ENCODE data around the gene MYH16.
"Not testable (repeated sequence)": the region's sequence is repeated elsewhere in the genome, so short reads cannot be mapped to it uniquely, and the experiment has no call there.

Gene MYH16

GRCh38 chr7:99272476-99273045, at the start of gene MYH16:
Gene MYH16, plus strand, starts transcription at chr7:99272839.
- DNase-seq (ENCODE audit: low spot score) = no peak

DNA sequence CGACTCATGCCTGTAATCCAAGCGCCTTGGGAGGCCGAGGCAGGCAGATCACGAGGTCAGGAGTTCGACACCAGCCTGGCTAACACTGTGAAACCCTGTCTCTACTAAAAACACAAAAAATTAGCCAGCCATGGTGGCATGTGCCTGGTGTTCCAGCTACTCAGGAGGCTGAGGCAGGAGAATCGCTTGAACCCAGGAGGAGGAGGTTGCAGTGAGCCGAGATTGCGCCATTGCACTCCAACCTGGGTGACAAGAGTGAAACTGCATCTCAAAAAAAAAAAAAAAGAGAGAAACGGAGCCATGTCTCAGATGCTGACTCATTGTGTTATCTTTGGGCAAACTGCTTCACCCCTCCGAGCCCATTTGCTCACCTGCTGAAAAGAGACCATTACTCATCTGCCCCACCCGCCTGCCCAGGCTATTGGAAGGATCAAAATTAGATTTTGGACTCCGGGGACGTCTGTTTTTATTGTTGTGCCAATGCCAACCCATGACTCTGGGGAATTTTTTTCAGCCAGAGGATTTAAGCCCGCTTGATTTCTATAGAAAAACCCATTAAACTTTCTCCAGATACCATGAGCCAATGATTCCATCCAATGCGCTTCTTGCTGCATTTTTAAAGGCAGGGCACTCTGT, 48.3 kb upstream of the MYH16 start:
- DNase-seq (ENCODE audit: low spot score) = not testable (repeated sequence)

GRCh38 chr7:99224899-99225265, 47.8 kb upstream of the MYH16 start:
- DNase-seq (ENCODE audit: low spot score) = no peak

DNA sequence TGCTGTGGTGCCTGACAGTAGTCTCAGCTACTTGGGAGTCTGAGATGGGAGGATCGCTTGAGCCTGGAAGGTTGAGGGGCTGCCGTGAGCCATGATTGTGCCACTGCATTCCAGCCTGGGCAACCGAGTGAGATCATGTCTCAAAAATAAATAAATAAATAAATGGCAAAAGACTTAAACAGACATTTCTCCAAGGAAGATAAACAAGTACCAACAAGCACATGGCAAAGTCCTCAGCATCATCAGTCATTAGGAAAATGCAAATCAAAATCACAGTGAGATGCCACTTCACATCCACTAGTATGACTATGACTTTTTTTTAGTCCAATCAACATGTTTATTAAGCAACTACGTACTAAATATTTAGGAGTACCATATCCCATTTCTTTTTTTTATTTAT, 43.4 kb upstream of the MYH16 start:
- DNase-seq (ENCODE audit: low spot score) = no peak

DNA sequence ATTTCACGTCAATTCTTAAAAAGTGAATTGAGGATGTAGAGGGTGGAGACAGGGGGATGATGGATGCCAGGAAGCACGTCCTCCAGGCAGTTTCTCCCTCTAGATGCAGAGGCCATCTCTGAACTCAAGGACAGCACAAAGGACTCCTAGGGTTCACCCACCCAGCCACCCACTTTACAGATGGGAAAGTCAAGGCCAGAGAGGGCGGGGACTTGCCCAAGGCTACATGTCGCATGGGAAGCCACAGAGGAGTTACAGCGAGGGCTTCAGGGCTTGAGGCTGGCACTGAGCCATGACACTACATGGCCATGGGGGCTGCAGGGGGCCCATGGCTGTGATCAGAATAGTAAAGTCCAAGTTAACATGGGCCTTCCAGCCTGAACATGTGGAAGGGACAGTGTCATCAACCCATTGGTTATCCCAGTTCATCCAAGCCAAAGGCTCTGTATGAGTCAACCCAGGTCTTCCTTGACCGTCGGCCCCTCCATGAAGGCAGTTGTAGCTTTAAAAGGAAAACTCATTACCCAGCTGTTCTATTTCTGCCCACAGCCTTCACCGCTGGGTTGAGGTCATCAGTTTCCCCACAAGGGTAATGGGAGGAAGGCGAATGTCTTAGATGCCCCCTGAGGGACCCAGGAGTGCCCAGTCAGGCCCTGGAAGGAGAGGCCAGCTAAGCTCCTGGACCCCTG, 40.4 kb upstream of the MYH16 start:
- DNase-seq (ENCODE audit: low spot score) = peak; percentile 3

DNA sequence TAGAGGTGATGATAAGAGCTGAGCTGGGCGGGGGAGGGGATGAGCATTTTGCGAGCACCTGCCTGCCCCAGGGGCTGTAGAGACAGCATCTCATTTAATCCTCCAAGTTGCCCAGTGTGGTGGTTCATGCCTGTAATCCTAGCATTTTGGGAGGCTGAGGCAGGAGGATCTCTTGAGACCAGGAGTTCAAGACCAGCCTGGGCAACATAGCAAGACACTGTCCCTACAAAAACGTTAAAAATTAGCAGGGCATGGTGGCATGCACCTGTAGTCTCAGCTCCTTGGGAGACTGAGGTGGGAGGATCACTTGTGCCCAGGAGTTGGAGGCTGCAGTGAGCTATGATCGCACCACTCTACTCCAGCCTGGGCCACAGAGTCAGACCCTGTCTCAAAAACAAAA, 39.7 kb upstream of the MYH16 start:
- DNase-seq (ENCODE audit: low spot score) = not testable (repeated sequence)

GRCh38 chr7:99234185-99234584, 38.5 kb upstream of the MYH16 start:
- no peak for DNase-seq (ENCODE audit: low spot score)

GRCh38 chr7:99235925-99236324, 36.7 kb upstream of the MYH16 start:
- no peak for DNase-seq (ENCODE audit: low spot score)

DNA sequence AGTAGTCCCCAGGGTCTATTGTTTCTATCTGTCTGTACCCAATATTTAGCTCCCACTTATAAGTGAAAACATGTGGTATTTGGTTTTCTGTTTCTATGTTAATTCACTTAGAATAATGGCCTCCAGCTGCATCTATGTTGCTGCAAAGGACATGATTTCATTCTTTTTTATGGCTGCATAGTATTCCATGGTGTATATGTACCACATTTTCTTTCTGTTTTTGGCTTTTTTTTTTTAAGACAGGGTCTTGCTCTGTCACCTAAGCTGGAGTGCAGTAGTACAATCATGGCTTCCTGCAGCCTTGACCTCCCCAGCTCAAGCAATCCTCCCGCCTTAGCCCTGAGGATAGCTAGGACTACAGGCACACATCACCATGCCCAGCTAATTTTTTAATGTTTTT, 34.8 kb upstream of the MYH16 start:
- DNase-seq (ENCODE audit: low spot score) = not testable (repeated sequence)

DNA sequence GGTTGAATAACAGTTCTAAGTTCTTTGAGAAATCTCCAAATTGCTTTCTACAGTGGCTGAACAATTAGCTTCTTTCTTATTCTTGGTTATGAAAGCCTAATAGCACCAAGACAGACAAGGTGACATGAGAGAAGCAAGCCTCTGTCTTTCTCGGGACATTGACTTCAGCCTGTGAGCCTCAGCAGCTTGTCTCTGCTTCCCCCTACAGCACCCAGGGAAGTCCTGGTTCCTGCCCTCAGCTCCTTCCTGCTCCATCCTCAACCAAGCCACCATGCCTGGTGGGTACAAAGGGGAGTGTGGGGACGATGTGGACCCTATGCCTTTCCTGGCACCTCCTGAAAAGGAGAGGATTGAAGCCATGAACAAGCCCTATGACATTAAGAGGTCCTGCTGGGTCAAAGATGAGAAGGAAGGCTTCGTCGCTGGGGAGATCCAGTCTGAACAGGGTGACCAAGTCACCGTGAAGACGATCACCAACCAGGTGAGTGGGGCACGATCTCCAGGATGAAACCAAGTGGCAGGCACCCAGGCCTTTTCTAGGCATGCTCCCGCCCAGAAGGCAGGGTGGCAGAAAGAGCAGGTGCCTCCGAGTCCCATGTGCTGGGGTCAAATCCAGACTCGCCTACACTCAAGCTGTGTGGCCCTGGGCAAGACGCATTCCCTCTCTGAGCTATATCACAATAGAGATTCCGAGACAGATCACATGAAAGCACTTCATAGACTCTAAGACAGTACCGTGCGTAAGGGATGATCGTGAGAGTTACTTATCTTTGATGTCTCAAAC, 33.9 kb upstream of the MYH16 start:
- no peak for DNase-seq (ENCODE audit: low spot score)

DNA sequence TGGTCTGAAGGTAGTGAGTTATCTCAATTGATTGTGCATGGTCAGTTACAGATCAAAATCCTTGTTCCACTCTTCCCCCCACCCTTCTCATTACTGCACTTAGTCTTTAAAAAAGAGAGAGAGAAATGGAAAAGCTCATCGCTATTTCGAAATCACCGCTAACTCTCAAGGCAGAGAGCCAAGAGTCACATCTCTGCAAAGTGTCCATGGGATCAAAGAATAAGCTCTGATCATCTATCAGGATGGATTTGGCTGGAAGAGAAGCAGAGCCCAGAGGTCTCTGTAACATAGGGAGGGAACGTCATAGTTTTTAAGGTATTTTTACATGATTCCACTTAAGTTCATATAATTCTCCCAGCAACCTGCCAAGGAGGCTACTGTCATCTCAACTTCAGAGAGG, 30.0 kb upstream of the MYH16 start:
- no peak for DNase-seq (ENCODE audit: low spot score)

GRCh38 chr7:99243751-99244337, 28.8 kb upstream of the MYH16 start:
- no peak for DNase-seq (ENCODE audit: low spot score)

- peak; percentile 48 for DNase-seq (ENCODE audit: low spot score)
Measured at GRCh38 chr7:99244939-99245338, 27.7 kb upstream of the MYH16 start.

GRCh38 chr7:99248391-99249095, 24.1 kb upstream of the MYH16 start:
- no peak for DNase-seq (ENCODE audit: low spot score)

DNA sequence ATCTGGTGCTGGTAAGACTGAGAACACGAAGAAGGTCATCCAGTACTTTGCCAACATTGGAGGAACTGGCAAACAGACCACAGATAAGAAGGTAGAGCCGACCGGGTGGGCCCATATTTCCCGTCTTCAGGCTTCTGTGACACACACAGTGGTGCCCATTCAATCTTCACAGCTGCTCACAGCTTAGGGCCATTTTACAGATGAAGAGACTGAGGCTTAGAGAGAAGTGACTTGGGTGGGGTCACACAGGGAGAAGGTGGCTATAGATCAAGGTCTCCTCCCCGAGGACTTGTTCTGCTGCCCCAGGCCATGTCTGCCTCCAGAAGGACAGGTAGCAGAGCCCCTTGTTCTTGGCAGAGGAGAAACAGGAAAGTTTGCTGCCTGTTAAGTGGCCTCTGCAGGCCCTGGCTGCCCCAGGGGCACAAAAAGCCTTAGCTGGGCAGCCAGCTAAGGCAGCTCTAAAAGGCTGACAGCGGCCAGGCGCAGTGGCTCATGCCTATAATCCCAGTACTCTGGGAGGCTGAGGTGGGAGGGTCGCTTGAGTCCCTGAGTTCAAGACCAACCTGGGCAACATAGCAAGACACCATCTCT, 22.6 kb upstream of the MYH16 start:
- DNase-seq (ENCODE audit: low spot score) = no peak

GRCh38 chr7:99252166-99252895, 20.3 kb upstream of the MYH16 start:
- DNase-seq (ENCODE audit: low spot score) = no peak

GRCh38 chr7:99253369-99253768, 19.3 kb upstream of the MYH16 start:
- DNase-seq (ENCODE audit: low spot score) = no peak

- no peak for DNase-seq (ENCODE audit: low spot score)
Measured at GRCh38 chr7:99254390-99254789, 18.2 kb upstream of the MYH16 start.

- DNase-seq (ENCODE audit: low spot score) = no peak
Measured at GRCh38 chr7:99255463-99255862, 17.2 kb upstream of the MYH16 start.

DNA sequence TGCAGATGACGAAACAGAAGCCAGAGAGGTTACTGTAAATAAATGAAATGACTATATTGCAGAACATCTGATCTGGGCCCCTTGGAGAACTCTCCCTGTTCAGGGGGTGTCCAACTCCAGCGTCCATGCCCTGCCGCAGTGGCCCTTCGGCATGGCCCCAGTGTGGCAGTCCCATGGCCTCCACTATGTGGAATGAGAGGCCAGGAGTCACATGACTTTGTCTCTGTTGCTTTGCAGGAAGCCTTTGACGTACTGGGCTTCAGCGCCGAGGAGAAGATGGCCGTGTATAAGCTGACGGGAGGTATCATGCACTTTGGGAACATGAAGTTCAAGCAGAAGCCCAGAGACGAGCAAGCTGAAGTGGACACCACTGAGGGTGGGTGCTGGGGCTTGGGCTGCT, 15.6 kb upstream of the MYH16 start:
- DNase-seq (ENCODE audit: low spot score) = no peak

GRCh38 chr7:99257675-99258074, 15.0 kb upstream of the MYH16 start:
- DNase-seq (ENCODE audit: low spot score) = no peak
